GM19238 (cell line): ENCODE measurements around the gene DPYSL4.

Experiments used
- DNase-seq: peaks from one replicate; pipeline ENCODE4 v3.0.0; 2011; ENCODE audit warnings: low spot score; ENCODE audit not compliant: insufficient read length

DPYSL4 gene

DNA sequence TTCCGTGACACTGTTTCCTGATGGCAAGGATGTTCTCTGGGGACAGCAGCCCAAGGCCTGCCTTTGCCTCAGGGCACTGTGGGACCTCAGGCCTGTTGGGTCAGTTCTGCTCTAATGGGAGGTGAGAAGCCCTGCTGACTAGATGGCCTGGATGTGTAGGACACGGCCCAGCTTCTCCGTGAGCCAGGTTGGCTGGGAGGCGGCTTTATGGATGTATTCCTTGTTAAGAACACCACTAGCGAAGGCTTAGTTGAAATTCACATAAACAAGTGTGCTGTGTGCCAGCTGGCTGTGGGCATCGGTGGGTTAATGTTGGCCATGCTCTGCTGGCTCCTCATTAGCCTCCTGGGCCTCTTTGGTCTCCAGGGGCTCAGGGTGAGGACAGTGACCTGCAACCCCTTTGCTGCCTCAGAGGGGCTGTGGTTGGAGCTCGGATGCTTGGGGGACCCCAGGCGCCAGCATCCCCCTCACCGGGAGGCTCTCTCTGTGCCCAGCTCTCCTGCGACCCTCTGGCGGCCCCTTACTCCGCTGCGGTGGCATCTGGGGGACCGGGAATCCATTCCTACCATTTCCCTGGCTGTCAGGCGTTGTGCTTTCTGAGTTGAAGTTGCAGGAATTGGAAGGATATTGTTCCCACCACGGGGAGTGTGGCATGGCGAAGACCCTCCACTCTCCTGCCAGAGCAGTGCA lies 22.8 kb upstream of the DPYSL4 start:
- no peak for DNase-seq

- DNase-seq: no peak
Observed at GRCh38 chr10:132164761-132165278, 21.9 kb upstream of the DPYSL4 start.

GRCh38 chr10:132165416-132165980 lies 21.2 kb upstream of the DPYSL4 start:
- DNase-seq: no peak

DNA sequence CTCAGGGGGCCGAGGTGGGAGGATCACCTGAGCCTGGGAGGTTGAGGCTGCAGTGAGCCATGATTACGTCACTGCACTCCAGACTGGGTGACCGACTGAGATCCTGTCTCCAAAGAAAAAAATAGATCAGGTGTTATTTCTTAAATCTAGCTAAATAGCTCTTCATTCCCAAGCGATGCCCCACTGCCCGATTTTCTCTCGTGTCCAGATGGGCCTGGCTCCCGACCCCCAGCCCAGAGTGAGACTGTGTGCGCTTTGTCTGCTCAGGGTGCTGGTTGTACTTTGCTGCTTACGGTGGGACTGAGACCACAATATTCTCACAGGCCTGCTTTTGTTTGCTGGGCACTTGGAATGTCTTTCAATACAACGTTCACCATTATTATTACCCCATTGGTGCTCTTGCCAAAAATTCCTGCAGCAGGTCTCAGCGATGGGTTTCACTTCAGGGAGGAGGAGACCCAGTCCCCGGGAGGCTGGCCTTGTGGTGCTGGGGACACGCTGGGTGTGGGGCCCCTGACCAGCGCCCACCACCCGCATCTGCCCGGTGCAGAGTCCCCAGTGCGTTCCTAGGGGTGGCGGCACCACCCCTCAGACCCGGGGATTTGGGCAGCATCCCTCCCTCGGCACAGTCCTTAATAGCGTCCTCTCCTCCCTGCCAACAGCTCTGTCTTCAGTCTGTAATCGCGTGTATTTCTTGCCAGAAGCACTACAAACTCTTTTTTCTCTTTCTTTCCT lies 20.4 kb upstream of the DPYSL4 start:
- DNase-seq: no peak

DNA sequence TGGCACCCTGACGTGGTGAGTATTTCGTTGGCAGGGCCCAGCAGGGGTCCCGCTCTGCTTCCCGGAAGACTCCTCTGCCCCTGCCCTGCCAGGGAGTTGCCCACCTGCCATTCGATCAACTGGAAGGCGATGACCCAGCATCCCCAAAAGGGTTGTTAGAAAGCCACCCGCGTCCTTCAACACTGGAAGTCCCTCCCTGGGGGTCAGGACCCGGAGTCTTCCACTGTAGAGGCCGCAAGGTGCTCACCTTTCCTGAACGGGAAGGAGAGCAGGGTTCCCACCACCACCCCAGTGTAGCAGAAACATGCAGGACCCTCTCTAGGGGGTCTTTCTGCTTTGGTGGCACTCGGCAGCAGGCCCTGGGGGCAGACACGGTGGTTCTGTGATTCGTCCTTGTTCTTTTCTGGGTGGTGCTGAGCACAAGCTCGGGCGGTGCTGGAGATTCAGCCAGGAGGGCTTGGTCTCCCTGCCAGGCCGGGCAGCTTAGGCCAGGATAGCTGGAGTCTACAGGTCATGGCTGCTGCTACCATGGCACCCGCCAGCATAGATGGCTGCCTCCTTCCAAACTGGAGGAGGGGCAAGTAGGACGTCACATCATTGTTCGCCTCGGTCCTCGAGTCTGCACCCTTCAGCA lies 19.6 kb upstream of the DPYSL4 start:
- DNase-seq: no peak

DNA sequence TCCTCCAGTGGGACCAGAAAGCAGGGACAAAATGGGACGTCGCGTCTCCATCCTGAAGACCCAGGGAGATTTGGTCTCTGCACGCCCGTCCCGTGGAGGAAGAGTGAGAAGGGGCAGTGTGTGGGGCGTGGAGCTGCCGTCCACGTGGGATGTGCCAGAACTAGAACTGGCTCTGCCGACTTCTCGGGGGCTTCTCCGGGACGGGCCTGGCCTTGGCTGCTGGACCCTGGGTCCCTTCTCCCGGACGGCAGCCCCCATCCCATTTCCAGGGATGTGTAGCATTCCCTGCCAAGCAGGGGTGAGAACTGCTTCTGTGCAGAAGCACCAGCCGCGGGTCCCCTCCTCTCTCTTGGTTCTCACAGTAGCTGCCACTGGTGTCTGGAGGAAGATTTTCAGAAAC lies 18.8 kb upstream of the DPYSL4 start:
- no peak for DNase-seq

DNA sequence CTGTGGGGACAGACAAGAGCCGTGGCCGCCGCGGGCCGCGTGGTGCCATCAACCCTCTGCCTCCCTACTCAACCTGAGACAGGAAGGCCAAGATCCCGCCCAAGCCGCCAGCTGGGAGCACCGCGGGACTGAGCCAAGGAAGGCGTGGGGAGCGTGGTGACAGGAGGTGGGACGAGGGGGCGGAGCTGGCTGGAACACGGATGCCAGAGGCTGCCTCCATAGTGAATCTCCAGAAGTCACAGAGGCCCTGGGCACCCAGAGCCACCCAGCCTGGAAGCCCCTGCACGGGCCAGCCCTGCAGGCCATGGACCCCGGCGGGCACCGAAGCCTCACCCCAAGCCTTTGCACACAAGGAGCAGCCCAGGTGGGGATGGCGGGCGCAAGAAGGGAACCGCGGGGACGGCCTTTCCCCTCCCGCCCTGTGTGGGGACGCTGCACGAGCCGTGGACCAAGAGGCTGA lies 18.1 kb upstream of the DPYSL4 start:
- DNase-seq: no peak

DNA sequence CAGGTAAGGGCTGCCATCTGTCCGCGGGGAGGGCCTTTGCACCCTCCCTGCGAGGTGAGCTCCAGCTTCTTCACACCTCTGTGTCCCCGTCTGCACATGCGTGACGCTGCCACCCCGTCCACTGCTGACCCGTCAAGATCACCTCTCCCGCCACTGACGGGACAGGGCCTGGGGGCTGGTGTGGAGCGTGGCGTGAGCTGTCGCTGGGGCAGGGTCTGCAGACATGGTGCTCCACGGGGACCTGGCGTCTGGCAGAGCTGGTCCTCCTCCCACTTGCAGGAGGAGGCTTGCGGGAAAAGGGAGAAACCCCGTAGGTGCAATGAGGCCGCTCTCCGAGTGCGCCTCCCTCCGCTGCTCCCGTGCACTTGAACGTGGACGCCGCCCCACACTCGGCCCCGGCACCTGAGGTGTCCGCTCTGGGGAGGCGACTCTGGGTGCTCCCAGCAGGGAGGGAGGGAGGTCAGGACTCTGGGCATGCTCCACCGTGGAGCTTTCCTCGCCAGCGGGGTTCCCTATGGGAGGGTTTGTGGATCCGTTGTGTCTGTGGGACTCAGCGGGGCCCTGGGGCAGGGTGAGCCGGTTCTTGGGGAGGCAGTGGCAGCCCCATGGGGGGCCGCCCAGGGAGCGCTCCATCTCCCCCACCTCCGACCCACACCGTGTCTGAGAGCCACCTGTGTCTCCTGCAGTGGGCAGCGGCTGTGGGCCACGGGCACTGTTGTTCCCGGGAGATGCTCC lies 17.6 kb upstream of the DPYSL4 start:
- DNase-seq: no peak

- no peak for DNase-seq
Observed at GRCh38 chr10:132169766-132170560, 16.8 kb upstream of the DPYSL4 start.

GRCh38 chr10:132170561-132171361 lies 16.0 kb upstream of the DPYSL4 start:
- DNase-seq: no peak

DNA sequence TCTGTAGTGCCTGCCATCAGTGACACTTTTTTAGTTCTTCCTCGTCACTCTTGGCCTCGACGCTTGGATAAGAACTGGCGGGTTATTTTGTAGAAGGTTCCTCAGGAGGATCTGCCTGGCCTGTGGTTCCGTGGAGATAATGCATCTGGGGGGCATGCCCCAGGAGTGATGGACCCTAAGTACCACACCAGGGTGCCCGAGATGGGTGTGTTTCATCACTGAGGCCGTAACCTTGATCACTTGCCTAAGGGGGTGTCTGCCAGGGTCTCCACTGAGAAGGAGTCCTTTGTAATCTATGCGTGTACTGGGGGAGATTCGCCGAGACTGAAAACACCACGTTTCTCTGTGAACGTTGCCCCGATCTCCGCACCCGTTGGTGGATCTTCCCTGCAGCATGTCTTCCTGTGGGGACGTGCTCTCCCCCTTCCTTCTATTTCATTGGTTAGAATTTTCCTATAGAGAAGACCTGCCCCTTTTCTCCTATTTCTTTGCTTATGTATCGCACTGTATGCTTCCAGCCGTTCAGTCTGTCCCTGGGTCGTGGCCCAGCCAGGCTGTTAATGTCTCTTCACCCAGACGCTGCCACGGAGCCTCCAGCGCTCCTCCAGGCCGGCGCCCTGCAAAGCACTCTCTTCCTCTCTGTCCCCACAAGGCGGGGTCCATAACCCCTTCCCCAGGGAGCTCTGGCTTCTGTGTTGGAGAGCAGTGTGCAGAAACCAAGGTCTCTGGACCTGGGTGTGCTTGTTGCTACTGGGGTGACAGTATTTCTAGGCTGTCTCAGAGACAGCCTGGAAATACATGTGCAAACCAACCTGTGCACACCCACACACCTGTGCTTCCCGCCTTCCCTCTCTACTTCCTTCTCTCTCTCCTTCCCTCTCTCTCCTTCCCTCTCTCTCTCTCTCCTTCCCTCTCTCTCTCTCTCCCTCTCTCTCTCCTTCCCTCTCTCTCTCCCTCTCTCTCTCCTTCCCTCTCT lies 14.4 kb upstream of the DPYSL4 start:
- no peak for DNase-seq

- no peak for DNase-seq
Observed at GRCh38 chr10:132173185-132173584, 13.6 kb upstream of the DPYSL4 start.

GRCh38 chr10:132174237-132174636 lies 12.5 kb upstream of the DPYSL4 start:
- DNase-seq: no peak

DNA sequence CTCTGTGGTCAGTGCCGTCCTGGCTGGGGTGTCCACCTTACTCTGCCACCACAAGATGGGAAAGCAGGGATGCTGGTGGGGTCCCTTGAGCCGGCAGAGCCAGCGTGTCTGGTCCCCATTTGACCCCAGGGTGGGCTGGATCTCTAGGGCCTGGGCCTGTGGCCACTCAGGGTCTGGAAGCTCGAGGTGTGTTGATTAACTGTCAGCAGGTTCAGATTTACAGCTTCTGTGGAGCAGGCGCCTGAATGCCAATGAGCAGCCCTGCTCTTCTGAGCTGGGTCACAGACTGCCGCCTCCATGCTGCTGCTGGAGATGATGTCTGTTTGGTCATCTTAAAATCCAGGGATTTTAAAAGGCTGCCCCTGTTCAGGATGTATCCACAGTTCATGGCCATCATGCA lies 11.3 kb upstream of the DPYSL4 start:
- DNase-seq: no peak

DNA sequence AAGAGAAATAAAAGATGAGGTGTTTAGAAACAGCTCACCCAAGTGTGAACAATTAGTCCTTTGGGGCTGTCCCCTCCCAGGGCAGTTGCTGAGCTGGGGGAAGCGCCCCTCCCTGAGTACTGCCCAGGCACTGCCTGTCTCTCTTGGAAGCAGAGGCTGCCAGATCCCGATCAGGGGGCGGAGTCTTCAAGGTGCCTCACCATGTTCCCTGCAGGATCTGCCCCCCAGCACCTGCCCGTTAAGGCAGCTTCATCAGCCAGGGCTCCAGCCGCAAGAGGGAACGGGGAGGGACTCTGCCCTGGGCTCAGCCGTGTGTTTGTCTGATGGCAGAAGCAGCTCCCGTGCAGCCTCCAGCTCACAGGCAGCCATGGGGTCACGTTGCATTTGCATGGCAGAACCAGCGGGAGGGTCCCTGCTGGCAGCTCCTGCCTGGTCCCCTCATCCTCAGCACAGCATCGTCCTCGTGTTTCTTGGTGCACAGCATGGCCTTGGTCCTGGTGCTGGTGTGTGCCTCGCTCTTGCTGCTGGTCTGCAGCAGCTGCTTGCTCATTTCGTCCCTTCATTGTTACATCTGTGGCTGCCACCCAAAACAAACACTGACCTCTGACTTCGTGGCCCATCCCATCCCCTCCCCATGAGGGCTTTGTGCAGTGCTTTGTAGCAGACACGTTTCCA lies 10.7 kb upstream of the DPYSL4 start:
- DNase-seq: no peak

DNA sequence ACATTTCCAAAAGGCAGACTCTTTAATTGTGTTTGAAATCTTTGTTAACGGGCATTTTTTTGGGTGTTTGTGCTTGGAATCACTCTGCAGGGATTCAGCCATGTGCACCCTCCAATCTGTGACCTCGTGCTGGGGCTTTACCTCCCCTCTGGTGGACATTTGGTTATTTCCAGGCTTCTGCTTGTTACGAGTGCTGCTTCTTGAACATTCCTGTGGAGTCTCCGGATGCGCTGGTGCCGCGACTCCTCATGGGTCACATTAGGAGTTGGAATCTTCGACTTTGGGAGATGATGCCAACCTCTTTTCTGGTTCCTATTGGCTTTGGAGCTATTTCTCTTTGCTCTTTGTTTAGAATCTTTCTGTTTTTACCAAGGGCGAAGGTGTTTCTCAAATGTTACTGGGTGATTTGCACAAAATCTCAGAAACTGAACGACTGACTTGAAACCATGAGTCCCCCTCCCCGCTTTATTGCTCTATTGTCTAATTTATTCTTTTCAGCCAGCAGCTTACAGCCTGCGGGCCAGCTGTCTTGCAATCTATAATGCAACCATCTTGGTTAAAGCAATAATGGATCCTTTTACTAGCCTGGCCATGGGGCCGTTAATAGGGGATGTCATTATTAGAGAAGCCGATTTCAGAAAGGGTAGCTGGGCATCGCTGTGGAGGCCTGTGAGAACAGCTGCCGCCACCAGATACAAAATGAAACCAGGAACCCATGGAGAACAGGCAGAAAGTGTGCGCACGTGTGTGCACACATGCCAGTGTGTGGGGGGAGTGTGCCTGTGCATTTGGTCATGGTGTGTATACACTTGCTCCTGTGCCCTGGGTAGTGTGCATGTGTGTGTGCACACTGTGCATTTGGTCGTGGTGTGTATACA lies 9.9 kb upstream of the DPYSL4 start:
- DNase-seq: no peak

DNA sequence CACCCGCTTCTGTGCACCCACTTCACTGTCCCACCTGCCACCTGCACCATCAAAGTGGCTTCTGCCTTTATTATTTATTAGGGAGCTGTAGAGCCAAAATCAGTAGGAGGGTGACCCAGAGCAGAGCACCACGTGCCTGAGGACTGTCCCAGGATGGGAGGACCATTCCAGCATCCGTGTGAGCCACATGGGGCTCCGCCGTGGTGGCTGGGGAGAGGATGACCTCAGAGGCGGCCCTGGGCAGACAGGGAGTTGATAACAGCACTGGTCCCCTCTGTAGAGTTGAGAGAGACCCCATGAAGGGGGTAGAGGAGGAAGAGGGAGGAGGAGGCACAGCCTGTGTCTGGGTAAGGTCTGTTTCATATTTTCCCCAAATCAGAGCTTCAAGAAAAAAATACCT lies 8.7 kb upstream of the DPYSL4 start:
- DNase-seq: no peak
